ENCODE results near the gene SPSB3. TPM values are rescaled to one million over a fixed set of nuclear protein-coding genes. Genes with fewer than 3 reads are reported as not detected.

SPSB3 gene
- total and polyA plus RNA-seq, 2 of the 4 experiments (the other 2 are of a cell fraction) = 9.1 to 30.8 TPM

DNA sequence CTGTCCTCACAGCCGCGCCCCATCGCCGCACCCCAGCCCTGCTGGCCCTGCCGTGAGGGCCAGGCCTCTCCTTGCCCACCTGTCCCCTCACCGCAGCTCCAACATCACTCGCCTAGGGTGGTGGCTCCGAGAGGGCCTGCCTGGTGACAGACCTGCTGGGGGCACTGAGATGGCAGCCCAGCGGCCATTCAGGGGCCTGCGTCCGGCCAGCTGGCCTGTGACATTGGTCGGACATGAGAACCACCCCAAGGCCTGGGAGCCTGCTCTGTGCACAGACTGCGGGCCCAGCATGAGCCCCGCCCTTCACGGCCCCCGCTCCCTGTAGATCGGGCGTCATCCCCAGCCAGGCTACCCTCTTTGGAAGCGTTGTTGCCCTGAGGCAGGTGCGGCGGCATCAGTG lies 22.9 kb downstream of the SPSB3 start:
- Histone ChIP-seq H2BK120ac (ENCODE audit: low read depth, low read length) (no peak overlapping the region), H3K9me3 (ENCODE audit: control insufficient read depth, insufficient read depth, low read length) (no peaks in the 10 kb centered on the region), H2BK15ac (ENCODE audit: low read depth, low read length) (no peak overlapping the region), H3K36me3 (ENCODE audit: control insufficient read depth, insufficient read depth, low read length) (peaks cover 64% of the 10 kb centered on the region), H2AK9ac (replicated peaks; ENCODE audit: low read depth, low read length, poor library complexity) (no peak overlapping the region), H3K9ac (ENCODE audit: low read depth, low read length) (no peak overlapping the region), H3K14ac (replicated peaks; ENCODE audit: low read depth, low read length) (no peak overlapping the region), H3K56ac (ENCODE audit: extremely low read depth, insufficient read depth, low read length) (no peak overlapping the region), H3K23ac (ENCODE audit: low read depth, low read length) (no peak overlapping the region), H2AK5ac (ENCODE audit: low read depth, low read length) (no peak overlapping the region), H2AFZ (replicated peaks; ENCODE audit: low read length, poor library complexity) (no peak overlapping the region), H3K27me3 (ENCODE audit: control insufficient read depth, insufficient read depth, low read length) (no peaks in the 10 kb centered on the region), H3K4me1 (ENCODE audit: control insufficient read depth, insufficient read depth, low read length) (no peaks in the 10 kb centered on the region), H3K9me1 (ENCODE audit: insufficient read depth, low read length) (no peaks in the 10 kb centered on the region), H4K8ac (ENCODE audit: low read depth in 2 of 2, low read length in 2 of 2) (no peak overlapping the region), H2BK5ac (ENCODE audit: low read depth, low read length, poor library complexity, severe bottlenecking) (no peak overlapping the region), H4K5ac (ENCODE audit: low read depth, low read length) (no peak overlapping the region), H3K4me2 (ENCODE audit: low read depth, low read length) (no peak overlapping the region), H3K79me1 (ENCODE audit: low read depth in 1 of 2, low read length in 2 of 2) (0 out of 4 replicates have a peak, but pooled peaks cover 0 to 4% of the 10 kb centered on the region in 2 experiments), H3K18ac (ENCODE audit: low read depth, low read length) (no peak overlapping the region), H4K91ac (ENCODE audit: insufficient read depth, low read depth, low read length) (no peak overlapping the region), H2BK20ac (ENCODE audit: low read depth, low read length) (no peak overlapping the region), H3K4me3 (ENCODE audit: insufficient read depth, low read depth, low read length) (no peak overlapping the region), H4K20me1 (ENCODE audit: insufficient read depth, low read length) (no peaks in the 10 kb centered on the region), H3K27ac (ENCODE audit: insufficient read depth, low read length) (no peak overlapping the region), H3K4ac (ENCODE audit: low read depth, low read length) (no peak overlapping the region)
- dilution Hi-C loops (cut with HindIII; ENCODE audit: low sequenced_read_pairs, unreplicated experiment) (no loop called here), intact Hi-C loops (cut with micrococcal nuclease) (no loop called here), in situ Hi-C loops (cut with MboI; ENCODE audit: low sequenced_read_pairs) (no loop called here)
- WGBS, 2 experiments (ENCODE audit: extremely low coverage in 2 of 2, insufficient read length in 1 of 2) = 97% methylated on average over 10 of the region's 21 CpGs; no CpG with 5 or more reads in 1 of the 2 experiments
- no TSS peak for BruUV-seq (replicated peaks)
- ChIA-PET POLR2A (ENCODE audit: unreplicated experiment) (no interaction called here), CTCF (no interaction called here)
- DNase-seq (no peak), ATAC-seq (ENCODE audit: low read depth) (no peak)
- no peak for TF ChIP-seq RCOR1 (IDR thresholded peaks at IDR 0.05; ENCODE audit: insufficient replicate concordance, low read length)
- TF ChIP-seq CEBPB (IDR thresholded peaks at IDR 0.05; ENCODE audit: low read depth, low read length) = no peak
- no peak for TF ChIP-seq NFE2L2 (IDR thresholded peaks at IDR 0.05; ENCODE audit: low read depth, low read length)
- TF ChIP-seq RFX5 (IDR thresholded peaks at IDR 0.05; ENCODE audit: low read depth, low read length) = no peak
- TF ChIP-seq, protein P1, sequence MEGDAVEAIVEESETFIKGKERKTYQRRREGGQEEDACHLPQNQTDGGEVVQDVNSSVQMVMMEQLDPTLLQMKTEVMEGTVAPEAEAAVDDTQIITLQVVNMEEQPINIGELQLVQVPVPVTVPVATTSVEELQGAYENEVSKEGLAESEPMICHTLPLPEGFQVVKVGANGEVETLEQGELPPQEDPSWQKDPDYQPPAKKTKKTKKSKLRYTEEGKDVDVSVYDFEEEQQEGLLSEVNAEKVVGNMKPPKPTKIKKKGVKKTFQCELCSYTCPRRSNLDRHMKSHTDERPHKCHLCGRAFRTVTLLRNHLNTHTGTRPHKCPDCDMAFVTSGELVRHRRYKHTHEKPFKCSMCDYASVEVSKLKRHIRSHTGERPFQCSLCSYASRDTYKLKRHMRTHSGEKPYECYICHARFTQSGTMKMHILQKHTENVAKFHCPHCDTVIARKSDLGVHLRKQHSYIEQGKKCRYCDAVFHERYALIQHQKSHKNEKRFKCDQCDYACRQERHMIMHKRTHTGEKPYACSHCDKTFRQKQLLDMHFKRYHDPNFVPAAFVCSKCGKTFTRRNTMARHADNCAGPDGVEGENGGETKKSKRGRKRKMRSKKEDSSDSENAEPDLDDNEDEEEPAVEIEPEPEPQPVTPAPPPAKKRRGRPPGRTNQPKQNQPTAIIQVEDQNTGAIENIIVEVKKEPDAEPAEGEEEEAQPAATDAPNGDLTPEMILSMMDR (conservative IDR thresholded peaks at IDR 0.05; ENCODE audit: low read depth, low read length) = no peak
- TF ChIP-seq CHD1 (IDR thresholded peaks at IDR 0.05; ENCODE audit: low read depth, low read length) = no peak
- TF ChIP-seq MXI1 (IDR thresholded peaks at IDR 0.05; ENCODE audit: borderline replicate concordance, low read depth, low read length) = no peak
- no peak for TF ChIP-seq MAFK (IDR thresholded peaks at IDR 0.05; ENCODE audit: low read depth, low read length)
- no peak for TF ChIP-seq MAZ (IDR thresholded peaks at IDR 0.05; ENCODE audit: borderline replicate concordance, low read depth, low read length)
- no peak for TF ChIP-seq SMC3 (IDR thresholded peaks at IDR 0.05; ENCODE audit: low read depth, low read length)
- TF ChIP-seq BHLHE40 (IDR thresholded peaks at IDR 0.05; ENCODE audit: low read depth, low read length) = no peak
- TF ChIP-seq RAD21 (IDR thresholded peaks at IDR 0.05; ENCODE audit: low read length) = no peak
- no peak for TF ChIP-seq POLR2A (IDR thresholded peaks at IDR 0.05; ENCODE audit: low read depth, low read length)
- TF ChIP-seq, protein P2, sequence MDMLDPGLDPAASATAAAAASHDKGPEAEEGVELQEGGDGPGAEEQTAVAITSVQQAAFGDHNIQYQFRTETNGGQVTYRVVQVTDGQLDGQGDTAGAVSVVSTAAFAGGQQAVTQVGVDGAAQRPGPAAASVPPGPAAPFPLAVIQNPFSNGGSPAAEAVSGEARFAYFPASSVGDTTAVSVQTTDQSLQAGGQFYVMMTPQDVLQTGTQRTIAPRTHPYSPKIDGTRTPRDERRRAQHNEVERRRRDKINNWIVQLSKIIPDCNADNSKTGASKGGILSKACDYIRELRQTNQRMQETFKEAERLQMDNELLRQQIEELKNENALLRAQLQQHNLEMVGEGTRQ (IDR thresholded peaks at IDR 0.05; ENCODE audit: low read depth, low read length) = no peak
- TF ChIP-seq FOS (IDR thresholded peaks at IDR 0.05; ENCODE audit: low read depth, low read length) = no peak

Data from IMR-90 (cell line).